IPS-18a (cell line): ENCODE data around the gene AMBRA1.

ENCODE experiments used
- H3K27ac ChIP-seq: one replicate; pipeline ENCODE4 v1.5.1; 2013; ENCODE audit warnings: low read length
- H3K27me3 ChIP-seq: one replicate; pipeline ENCODE4 v1.6.1; 2013; ENCODE audit warnings: mild to moderate bottlenecking, low read length; ENCODE audit not compliant: control insufficient read depth, insufficient read depth
- H3K36me3 ChIP-seq: one replicate; pipeline ENCODE4 v1.6.1; 2013; ENCODE audit warnings: low read depth, low read length; ENCODE audit not compliant: control insufficient read depth
- H3K4me1 ChIP-seq: one replicate; pipeline ENCODE4 v1.6.1; 2013; ENCODE audit warnings: low read depth, low read length; ENCODE audit not compliant: control insufficient read depth
- H3K4me3 ChIP-seq: one replicate; pipeline ENCODE4 v1.5.1; 2013; ENCODE audit warnings: low read length
- H3K9ac ChIP-seq: one replicate; pipeline ENCODE4 v1.6.1; 2013; ENCODE audit warnings: mild to moderate bottlenecking, low read length, moderate library complexity
- H3K9me3 ChIP-seq: one replicate; pipeline ENCODE4 v1.6.1; 2013; ENCODE audit warnings: low read depth, low read length; ENCODE audit not compliant: control insufficient read depth

The AMBRA1 gene

DNA sequence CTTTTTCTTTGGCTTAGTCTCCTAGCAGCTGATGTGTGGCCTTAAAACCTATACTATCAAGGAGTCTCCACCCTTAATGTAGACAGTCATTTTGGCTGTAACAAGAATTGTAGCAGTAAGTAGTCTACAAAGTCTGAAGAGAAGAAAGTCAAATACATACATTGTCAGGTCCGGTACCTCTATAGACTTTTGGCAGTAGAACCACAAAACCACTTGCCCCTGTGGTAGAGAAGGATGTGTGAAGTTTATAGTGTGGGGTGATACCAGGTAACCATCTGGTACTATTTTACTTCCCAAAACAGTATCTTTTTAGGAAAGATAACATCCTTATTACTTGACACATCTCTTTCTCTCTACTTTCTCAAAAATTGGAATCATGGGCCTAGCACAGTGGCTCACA, 38.7 kb upstream of the AMBRA1 start:
- Histone ChIP-seq H3K36me3 (peaks cover 23% of the 10 kb centered on the region), H3K27me3 (no peaks in the 10 kb centered on the region), H3K27ac (no peak overlapping the region), H3K4me3 (no peak overlapping the region), H3K4me1 (no peaks in the 10 kb centered on the region), H3K9me3 (no peaks in the 10 kb centered on the region), H3K9ac (no peak overlapping the region)

DNA sequence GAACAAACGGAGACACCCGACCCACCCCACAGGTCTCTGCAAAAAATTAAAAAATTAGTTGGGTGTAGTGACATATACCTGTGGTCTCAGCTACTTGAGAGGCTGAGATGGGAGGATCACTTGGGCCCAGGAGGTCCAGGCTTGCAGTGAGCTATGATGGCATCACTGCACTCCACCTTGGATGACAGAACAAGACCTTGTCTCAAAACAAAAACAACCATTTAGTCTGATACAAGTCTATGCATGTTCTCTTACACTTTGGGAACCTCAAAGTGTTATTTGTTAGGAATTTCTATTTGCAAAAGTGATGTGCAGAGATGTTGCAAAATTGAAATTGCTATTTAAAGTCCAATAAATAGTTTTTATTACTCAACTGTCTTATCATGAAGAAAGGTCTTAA, 37.9 kb upstream of the AMBRA1 start:
- Histone ChIP-seq H3K27ac (no peak overlapping the region), H3K9ac (no peak overlapping the region), H3K4me3 (no peak overlapping the region), H3K4me1 (no peaks in the 10 kb centered on the region), H3K27me3 (no peaks in the 10 kb centered on the region), H3K36me3 (peaks cover 23% of the 10 kb centered on the region), H3K9me3 (no peaks in the 10 kb centered on the region)

DNA sequence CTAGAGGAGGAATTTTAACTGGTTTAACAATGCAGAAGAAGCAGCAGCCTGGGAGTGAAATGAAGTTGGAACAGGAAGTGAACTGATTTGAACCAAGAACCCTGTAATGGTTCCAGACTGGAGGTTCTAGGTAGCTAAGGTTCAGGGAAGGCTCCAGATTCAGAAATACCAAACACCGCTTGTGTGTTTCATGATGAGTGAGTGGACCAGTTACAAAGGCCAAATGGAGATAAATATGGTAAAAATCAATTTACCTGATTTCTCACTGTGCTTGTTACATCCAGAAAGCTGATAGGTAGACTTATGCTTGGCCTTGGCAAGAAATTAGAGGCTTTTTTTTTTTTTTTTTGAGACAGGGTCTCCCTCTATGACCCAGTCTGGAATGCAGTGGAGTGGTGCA, 36.4 kb upstream of the AMBRA1 start:
- Histone ChIP-seq H3K36me3 (peaks cover 23% of the 10 kb centered on the region), H3K9me3 (no peaks in the 10 kb centered on the region), H3K9ac (no peak overlapping the region), H3K27ac (no peak overlapping the region), H3K27me3 (no peaks in the 10 kb centered on the region), H3K4me3 (no peak overlapping the region), H3K4me1 (no peaks in the 10 kb centered on the region)

DNA sequence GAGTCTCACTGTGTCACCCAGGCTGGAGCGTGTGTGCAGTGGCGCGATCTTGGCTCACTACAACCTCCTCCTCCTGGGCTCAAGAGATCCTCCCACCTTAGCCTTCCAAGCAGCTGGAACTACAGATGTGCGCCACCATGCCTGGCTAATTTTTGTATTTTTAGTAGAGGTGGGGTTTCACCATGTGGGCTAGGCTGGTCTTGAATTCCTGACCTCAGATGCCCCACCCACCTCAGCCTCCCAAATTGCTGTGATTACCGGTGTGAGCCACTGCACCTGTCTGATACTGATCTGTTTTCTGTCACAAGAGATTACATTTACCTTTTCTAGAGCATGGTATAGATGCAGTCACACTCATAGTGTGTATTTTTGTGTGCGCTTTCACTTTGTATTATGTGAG, 35.1 kb upstream of the AMBRA1 start:
- Histone ChIP-seq H3K9ac (no peak overlapping the region), H3K27ac (no peak overlapping the region), H3K27me3 (no peaks in the 10 kb centered on the region), H3K9me3 (no peaks in the 10 kb centered on the region), H3K36me3 (peaks cover 23% of the 10 kb centered on the region), H3K4me3 (no peak overlapping the region), H3K4me1 (no peaks in the 10 kb centered on the region)

DNA sequence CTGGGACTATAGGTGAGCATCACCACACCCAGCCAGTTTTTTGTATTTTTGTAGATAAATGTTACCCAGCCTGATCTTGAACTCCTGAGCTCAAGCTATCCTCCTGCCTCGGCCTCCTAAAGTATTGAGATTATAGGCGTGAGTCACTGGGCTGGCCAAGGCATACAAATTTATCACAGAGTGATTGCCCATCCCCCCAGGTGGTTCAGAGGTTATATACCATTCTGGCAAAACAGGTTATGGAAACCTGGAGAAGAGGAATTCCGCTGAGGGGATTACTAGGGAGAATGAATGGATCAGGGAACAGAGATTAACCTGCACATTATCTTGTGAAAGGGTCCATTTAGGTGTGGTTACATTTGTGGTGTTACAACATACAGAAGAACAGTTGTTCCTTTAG, 31.6 kb upstream of the AMBRA1 start:
- no peaks in the 10 kb centered on the region for H3K4me1 ChIP-seq
- H3K9ac ChIP-seq: no peak overlapping the region
- H3K9me3 ChIP-seq: no peaks in the 10 kb centered on the region
- no peaks in the 10 kb centered on the region for H3K27me3 ChIP-seq
- no peak overlapping the region for H3K4me3 ChIP-seq
- no peak overlapping the region for H3K27ac ChIP-seq
- peaks cover 16% of the 10 kb centered on the region for H3K36me3 ChIP-seq

DNA sequence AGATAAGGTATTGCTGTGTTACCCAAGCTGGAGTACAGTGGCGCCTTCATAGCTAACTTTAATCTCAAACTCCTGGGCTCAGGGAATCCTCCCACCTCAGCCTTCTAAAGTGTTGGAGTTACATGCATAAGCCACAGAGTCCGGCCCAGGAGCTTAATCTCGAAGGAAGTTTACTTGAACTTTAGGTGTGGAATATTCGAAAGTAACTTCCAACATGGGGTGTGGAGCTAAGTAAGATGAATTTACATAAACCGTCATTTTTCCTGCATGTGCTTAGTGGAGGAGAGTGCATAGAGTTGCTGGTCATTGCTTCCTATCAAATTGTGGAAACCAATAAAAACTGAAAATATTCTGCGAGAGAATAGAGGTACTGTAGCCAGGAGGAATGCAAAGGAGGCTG, 25.0 kb upstream of the AMBRA1 start:
- H3K4me1 ChIP-seq: peaks cover 8% of the 10 kb centered on the region
- H3K27me3 ChIP-seq: no peaks in the 10 kb centered on the region
- peaks cover 8% of the 10 kb centered on the region for H3K36me3 ChIP-seq
- no peak overlapping the region for H3K9ac ChIP-seq
- no peak overlapping the region for H3K27ac ChIP-seq
- no peak overlapping the region for H3K4me3 ChIP-seq
- no peaks in the 10 kb centered on the region for H3K9me3 ChIP-seq

DNA sequence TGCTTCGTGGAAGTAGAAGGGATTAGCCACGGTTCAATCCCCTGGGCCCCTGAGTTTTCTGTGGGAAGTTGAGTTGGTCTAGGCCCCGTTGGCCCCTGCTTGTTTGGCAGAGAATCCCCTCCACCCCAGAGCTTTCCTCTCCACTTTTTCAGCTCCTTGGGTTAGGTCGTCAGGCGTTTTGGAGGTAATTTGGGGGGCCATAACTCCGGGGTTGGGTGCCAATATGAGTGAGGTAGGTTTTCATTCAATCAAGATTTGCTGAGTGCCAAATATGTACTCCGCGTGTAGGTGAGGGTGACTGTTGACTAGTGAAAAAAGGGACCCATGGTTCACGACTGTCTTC, 24.1 kb upstream of the AMBRA1 start:
- peaks cover 8% of the 10 kb centered on the region for H3K36me3 ChIP-seq
- peak overlapping the region; percentile 99 for H3K27ac ChIP-seq
- peak overlapping the region; percentile 96 for H3K4me3 ChIP-seq
- H3K4me1 ChIP-seq: peaks cover 8% of the 10 kb centered on the region
- peak overlapping the region; percentile 98 for H3K9ac ChIP-seq
- H3K27me3 ChIP-seq: no peaks in the 10 kb centered on the region
- H3K9me3 ChIP-seq: no peaks in the 10 kb centered on the region

DNA sequence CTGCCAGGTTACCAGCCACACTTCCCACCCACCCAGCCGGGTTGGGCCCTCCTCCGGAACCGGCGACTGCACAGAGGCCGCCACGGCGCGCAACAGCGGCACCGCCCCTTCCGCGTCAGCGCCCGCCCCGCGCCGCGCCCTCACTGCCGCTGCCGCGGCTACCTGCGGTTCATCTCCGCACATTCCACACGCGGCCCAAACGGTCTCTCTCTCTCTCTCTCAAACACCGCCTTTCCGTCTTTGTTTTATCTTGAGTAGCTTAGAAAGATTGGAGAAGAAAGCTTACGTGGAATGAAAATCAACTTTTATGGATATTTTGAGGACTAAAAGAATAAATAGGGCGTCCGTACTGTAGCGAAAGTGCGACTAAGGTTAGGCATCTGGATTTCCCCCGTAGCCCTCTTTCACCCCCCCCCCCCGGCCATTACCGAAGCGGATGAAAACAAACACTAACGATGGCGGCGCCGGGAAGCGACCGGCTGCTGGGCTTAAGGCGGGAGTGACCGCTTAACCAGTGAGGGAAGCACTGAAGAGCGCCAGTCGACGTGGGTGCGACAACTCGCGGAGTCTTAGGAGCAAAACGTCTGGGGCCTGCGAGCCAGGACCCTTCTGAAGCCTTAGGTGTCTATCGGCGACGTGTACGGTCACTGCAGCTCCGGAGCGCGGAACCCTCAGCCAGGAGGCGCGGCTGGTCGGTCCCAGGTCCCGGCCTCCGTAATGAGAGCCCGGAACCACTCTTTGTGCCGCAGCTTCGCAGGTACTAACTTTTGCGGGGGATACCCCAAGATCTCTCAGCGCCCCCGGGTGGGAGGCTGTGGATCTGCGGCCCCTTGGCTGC, 23.5 kb upstream of the AMBRA1 start, which contains the start of the genes ATG13 and HARBI1:
ATG13 (plus strand) TSS at position 420 of the 838 bp plus-strand sequence. CDS start 26,739 bp downstream, outside the sequence.
HARBI1 (minus strand) TSS at position 94 of the 838 bp plus-strand sequence. CDS start 990 bp downstream, outside the sequence.
- Histone ChIP-seq H3K27me3 (no peaks in the 10 kb centered on the region), H3K27ac (peak within 1 kb of the TSS; percentile 99), H3K4me1 (peaks cover 8% of the 10 kb centered on the region), H3K4me3 (peak within 1 kb of the TSS; percentile 96), H3K9me3 (no peaks in the 10 kb centered on the region), H3K36me3 (peaks cover 8% of the 10 kb centered on the region), H3K9ac (peak within 1 kb of the TSS; percentile 98)

DNA sequence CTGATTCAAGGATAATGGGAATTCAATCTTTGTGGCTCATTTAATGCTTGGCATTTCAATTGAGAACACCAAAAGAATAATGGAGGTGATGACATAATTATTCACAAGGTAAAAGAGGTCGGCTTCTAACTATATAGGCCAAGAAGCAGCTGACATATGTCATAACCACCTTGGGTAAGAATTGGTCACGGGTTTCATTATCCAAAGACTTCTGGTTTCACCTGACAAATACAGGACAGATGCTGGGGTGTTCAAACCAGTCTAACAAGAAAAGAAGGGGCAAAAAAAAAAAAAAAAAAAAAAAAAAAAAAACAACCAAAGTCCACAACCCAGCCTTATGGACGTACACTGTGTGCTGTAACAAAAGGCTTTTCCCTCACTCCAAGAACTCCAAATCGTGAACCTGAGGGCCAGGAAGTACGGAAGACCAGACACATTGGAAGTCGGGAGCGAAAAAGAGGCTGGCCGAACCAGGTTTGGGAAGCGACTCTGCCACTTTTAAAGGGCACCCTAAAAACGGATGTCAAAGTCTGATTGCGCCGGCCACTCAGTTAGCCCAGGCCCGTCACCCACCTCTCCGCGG, 22.8 kb upstream of the AMBRA1 start:
- Histone ChIP-seq H3K9ac (peak overlapping the region; percentile 98), H3K36me3 (peaks cover 7% of the 10 kb centered on the region), H3K27ac (peak overlapping the region; percentile 89), H3K4me1 (peaks cover 8% of the 10 kb centered on the region), H3K9me3 (no peaks in the 10 kb centered on the region), H3K27me3 (no peaks in the 10 kb centered on the region), H3K4me3 (peak overlapping the region; percentile 96)

DNA sequence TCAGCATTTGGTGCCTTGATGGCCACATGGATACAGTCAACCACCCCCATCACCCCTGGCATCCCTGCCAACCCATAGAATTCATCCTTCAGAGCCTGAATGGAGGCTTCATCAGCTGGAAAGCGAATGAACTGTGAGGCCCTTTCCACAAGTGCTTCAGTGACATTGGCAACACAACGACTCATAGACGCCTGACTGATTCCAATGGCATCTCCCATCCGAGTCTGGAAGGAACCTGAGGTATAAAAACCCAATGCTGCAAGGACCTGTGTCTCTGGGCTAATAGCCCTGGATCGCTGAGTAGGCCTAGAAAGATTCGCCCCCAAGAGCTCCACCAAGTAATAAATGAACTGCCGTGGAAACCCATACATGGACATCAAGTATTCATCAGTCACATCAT, 21.9 kb upstream of the AMBRA1 start:
- H3K4me1 ChIP-seq: peaks cover 8% of the 10 kb centered on the region
- H3K27me3 ChIP-seq: no peaks in the 10 kb centered on the region
- no peak overlapping the region for H3K4me3 ChIP-seq
- no peaks in the 10 kb centered on the region for H3K9me3 ChIP-seq
- H3K36me3 ChIP-seq: no peaks in the 10 kb centered on the region
- no peak overlapping the region for H3K9ac ChIP-seq
- H3K27ac ChIP-seq: no peak overlapping the region

DNA sequence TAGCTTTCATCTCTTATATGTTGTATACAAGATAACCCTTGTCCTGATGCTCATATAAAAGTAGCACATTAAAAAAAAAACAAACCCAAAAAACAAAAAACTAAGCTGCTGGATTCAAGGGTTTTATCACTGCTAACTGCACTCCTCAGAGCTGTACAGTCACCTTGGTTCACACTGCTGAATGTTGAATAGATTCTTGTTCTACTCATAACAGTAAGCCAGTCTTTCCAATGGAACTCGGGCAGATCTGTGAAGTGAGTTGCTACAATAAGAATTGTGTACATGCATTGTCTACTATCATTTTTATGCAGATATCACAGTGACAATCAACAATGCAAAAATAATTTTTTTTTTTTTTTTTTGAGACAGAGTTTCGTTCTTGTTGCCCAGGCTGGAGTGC, 18.5 kb upstream of the AMBRA1 start:
- H3K4me3 ChIP-seq: no peak overlapping the region
- no peaks in the 10 kb centered on the region for H3K36me3 ChIP-seq
- H3K9ac ChIP-seq: no peak overlapping the region
- H3K4me1 ChIP-seq: peaks cover 4% of the 10 kb centered on the region
- H3K27ac ChIP-seq: no peak overlapping the region
- H3K27me3 ChIP-seq: no peaks in the 10 kb centered on the region
- no peaks in the 10 kb centered on the region for H3K9me3 ChIP-seq
